ENCODE data around the gene TMX4. TPM values are rescaled to one million over a fixed set of nuclear protein-coding genes. Genes with fewer than 3 reads are reported as not detected.
A peak's percentile ranks its signal among the peaks of the same experiment; 100 is the strongest.

TMX4 gene
- total RNA-seq, 1 donor from 2014 or later, result 28.6 TPM

- Mint-ChIP-seq H3K27me3 (ENCODE audit: unreplicated experiment) (peaks cover 38% of the 10 kb centered on the region), H3K27ac (ENCODE audit: unreplicated experiment) (peak overlapping the region; percentile 51), H3K36me3 (ENCODE audit: unreplicated experiment) (no peaks in the 10 kb centered on the region), H3K4me3 (ENCODE audit: unreplicated experiment) (no peak overlapping the region), H3K4me1 (ENCODE audit: unreplicated experiment) (peaks cover 19% of the 10 kb centered on the region), H3K9me3 (ENCODE audit: unreplicated experiment) (no peaks in the 10 kb centered on the region)
- TF ChIP-seq, protein P1, sequence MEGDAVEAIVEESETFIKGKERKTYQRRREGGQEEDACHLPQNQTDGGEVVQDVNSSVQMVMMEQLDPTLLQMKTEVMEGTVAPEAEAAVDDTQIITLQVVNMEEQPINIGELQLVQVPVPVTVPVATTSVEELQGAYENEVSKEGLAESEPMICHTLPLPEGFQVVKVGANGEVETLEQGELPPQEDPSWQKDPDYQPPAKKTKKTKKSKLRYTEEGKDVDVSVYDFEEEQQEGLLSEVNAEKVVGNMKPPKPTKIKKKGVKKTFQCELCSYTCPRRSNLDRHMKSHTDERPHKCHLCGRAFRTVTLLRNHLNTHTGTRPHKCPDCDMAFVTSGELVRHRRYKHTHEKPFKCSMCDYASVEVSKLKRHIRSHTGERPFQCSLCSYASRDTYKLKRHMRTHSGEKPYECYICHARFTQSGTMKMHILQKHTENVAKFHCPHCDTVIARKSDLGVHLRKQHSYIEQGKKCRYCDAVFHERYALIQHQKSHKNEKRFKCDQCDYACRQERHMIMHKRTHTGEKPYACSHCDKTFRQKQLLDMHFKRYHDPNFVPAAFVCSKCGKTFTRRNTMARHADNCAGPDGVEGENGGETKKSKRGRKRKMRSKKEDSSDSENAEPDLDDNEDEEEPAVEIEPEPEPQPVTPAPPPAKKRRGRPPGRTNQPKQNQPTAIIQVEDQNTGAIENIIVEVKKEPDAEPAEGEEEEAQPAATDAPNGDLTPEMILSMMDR (IDR thresholded peaks at IDR 0.05), result no peak
- no peak for DNase-seq (ENCODE audit: extremely low spot score, unreplicated experiment)
Measured at GRCh38 chr20:8049310-8049709, 29.7 kb upstream of the TMX4 start.

GRCh38 chr20:8045946-8046345 is 26.4 kb upstream of the TMX4 start:
- TF ChIP-seq, protein P1 (IDR thresholded peaks at IDR 0.05), result no peak
- Mint-ChIP-seq H3K36me3 (ENCODE audit: unreplicated experiment) (no peaks in the 10 kb centered on the region), H3K27ac (ENCODE audit: unreplicated experiment) (no peak overlapping the region), H3K27me3 (ENCODE audit: unreplicated experiment) (peaks cover 47% of the 10 kb centered on the region), H3K4me1 (ENCODE audit: unreplicated experiment) (peaks cover 19% of the 10 kb centered on the region), H3K4me3 (ENCODE audit: unreplicated experiment) (no peak overlapping the region), H3K9me3 (ENCODE audit: unreplicated experiment) (no peaks in the 10 kb centered on the region)
- no peak for DNase-seq (ENCODE audit: extremely low spot score, unreplicated experiment)

DNA sequence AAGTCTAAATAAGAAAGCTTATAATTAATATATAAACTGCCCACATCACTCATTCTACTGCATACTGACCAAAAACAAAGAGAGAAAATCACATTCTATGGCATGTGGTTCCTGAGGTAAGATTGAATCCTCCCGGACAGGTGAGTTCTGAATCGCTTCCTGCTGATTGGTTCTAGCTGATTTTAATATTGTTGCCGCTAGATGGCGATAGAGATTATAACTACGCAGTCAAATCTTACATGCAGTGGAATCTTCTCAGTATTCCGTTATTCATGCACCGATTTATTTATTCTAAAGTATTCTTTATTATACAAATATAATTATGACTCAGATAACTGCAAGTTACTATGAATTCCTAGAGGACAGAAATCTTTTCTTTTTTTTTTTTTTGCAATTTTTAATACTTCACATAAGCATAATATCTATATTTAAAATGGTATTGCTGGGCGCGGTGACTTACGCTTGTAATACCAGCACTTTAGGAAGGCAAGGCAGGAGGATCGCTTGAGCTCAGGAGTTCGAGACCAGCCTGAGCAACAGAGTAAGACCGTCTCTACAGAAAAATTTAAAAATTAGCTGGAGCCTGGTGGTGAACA is 24.2 kb upstream of the TMX4 start:
- no peaks in the 10 kb centered on the region for H3K9me3 Mint-ChIP-seq (ENCODE audit: unreplicated experiment)
- H3K36me3 Mint-ChIP-seq (ENCODE audit: unreplicated experiment), result no peaks in the 10 kb centered on the region
- no peak overlapping the region for H3K27ac Mint-ChIP-seq (ENCODE audit: unreplicated experiment)
- TF ChIP-seq, protein P1 (IDR thresholded peaks at IDR 0.05), result peak; percentile 82
- no peak overlapping the region for H3K4me3 Mint-ChIP-seq (ENCODE audit: unreplicated experiment)
- no peak for DNase-seq (ENCODE audit: extremely low spot score, unreplicated experiment)
- peaks cover 1% of the 10 kb centered on the region for H3K4me1 Mint-ChIP-seq (ENCODE audit: unreplicated experiment)
- H3K27me3 Mint-ChIP-seq (ENCODE audit: unreplicated experiment), result peaks cover 57% of the 10 kb centered on the region

- no peak for DNase-seq (ENCODE audit: extremely low spot score, unreplicated experiment)
- Mint-ChIP-seq H3K4me1 (ENCODE audit: unreplicated experiment) (peaks cover 1% of the 10 kb centered on the region), H3K4me3 (ENCODE audit: unreplicated experiment) (no peak overlapping the region), H3K9me3 (ENCODE audit: unreplicated experiment) (no peaks in the 10 kb centered on the region), H3K27ac (ENCODE audit: unreplicated experiment) (no peak overlapping the region), H3K27me3 (ENCODE audit: unreplicated experiment) (peaks cover 47% of the 10 kb centered on the region), H3K36me3 (ENCODE audit: unreplicated experiment) (no peaks in the 10 kb centered on the region)
- TF ChIP-seq, protein P1 (IDR thresholded peaks at IDR 0.05), result no peak
Measured at GRCh38 chr20:8039042-8039441, 19.5 kb upstream of the TMX4 start.

DNA sequence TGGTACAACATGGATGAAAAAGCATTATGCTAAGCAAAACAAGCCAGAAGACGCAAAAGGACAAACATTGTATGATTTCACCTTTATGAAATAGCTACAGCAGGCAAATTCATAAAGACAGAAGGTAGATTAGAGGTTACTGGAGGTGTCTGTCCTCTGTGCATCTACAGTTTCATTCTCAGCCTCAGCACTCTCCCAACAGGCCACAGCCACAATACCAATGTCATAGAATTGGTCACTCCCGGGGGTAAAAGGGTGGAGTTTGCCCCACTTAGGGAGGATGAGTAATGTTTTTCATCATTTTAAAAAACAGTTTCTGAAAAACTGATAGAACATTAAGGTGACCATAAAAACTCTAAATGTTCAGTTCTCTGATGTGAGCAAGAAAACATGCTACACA is 17.2 kb upstream of the TMX4 start:
- TF ChIP-seq, protein P1 (IDR thresholded peaks at IDR 0.05), result no peak
- Mint-ChIP-seq H3K27me3 (ENCODE audit: unreplicated experiment) (peaks cover 37% of the 10 kb centered on the region), H3K27ac (ENCODE audit: unreplicated experiment) (no peak overlapping the region), H3K4me1 (ENCODE audit: unreplicated experiment) (no peaks in the 10 kb centered on the region), H3K9me3 (ENCODE audit: unreplicated experiment) (no peaks in the 10 kb centered on the region), H3K4me3 (ENCODE audit: unreplicated experiment) (no peak overlapping the region), H3K36me3 (ENCODE audit: unreplicated experiment) (no peaks in the 10 kb centered on the region)
- DNase-seq (ENCODE audit: extremely low spot score, unreplicated experiment), result no peak
